OCI-LY3 (cell line): ENCODE measurements around the gene PTPRM.

Source experiments
- H2AFZ ChIP-seq: fragments of 200-600, 300-600 bp; shearing (Covaris generic); 2 replicates; pipeline ENCODE4 v1.6.0; 2014; ENCODE audit warnings: antibody characterized with exemption, low read depth, low read length
- H3K27ac ChIP-seq: fragments of 200-600, 300-600 bp; sonication (generic); 2 replicates; pipeline ENCODE4 v1.5.1; 2014; ENCODE audit warnings: mild to moderate bottlenecking, low read length, moderate library complexity, mixed read lengths
- H3K27me3 ChIP-seq: fragments of 200-600, 300-600 bp; sonication (generic); 2 replicates; pipeline ENCODE4 v1.6.1; 2014; ENCODE audit warnings: low read depth, low read length, mixed read lengths
- H3K36me3 ChIP-seq: fragments of 200-600, 300-600 bp; sonication (generic); replicated peaks from 2 replicates; pipeline ENCODE3; 2014; ENCODE audit warnings: low read depth, low read length, mixed read lengths
- H3K4me1 ChIP-seq: fragments of 300-600, 200-600 bp; sonication (generic); 2 replicates; pipeline ENCODE4 v1.6.1; 2014; ENCODE audit warnings: low read length, mixed read lengths
- H3K4me2 ChIP-seq: fragments of 200-600, 300-600 bp; sonication (generic); 2 replicates; pipeline ENCODE4 v1.6.1; 2014; ENCODE audit warnings: low read length, mixed read lengths
- H3K4me3 ChIP-seq: fragments of 300-600, 200-600 bp; sonication (generic); 2 replicates; pipeline ENCODE4 v1.5.1; 2014; ENCODE audit warnings: antibody characterized with exemption, mild to moderate bottlenecking, low read length, moderate library complexity
- H3K79me2 ChIP-seq: fragments of 300-600, 200-600 bp; shearing (Covaris generic); 2 replicates; pipeline ENCODE4 v1.6.1; 2014; ENCODE audit warnings: mild to moderate bottlenecking, low read length, mixed read lengths
- H3K9ac ChIP-seq: fragments of 300-600, 200-600 bp; shearing (Covaris generic); 2 replicates; pipeline ENCODE4 v1.6.0; 2014; ENCODE audit warnings: mild to moderate bottlenecking, low read length, moderate library complexity
- H3K9me3 ChIP-seq: fragments of 200-600, 300-600 bp; shearing (Covaris generic); 2 replicates; pipeline ENCODE4 v1.6.1; 2014; ENCODE audit warnings: low read length, mixed read lengths; ENCODE audit not compliant: insufficient read depth
- H4K20me1 ChIP-seq: fragments of 200-600, 300-600 bp; sonication (generic); 2 replicates; pipeline ENCODE4 v1.6.1; 2016; ENCODE audit warnings: low read length, mixed read lengths; ENCODE audit not compliant: insufficient read depth
- EZH2phosphoT487 ChIP-seq: fragments of 200-600 bp; shearing (Covaris generic); IDR thresholded peaks from 2 replicates; pipeline ENCODE4 v1.6.1; 2018; ENCODE audit warnings: antibody characterized with exemption, mixed run types, low read depth
- TF ChIP-seq, protein P1 (sequence below): fragments of 200-600, 300-600 bp; sonication (generic); IDR thresholded peaks from 2 replicates; pipeline ENCODE4 v1.5.1; 2014; ENCODE audit warnings: antibody characterized with exemption, low read length, low read depth

PTPRM gene

DNA sequence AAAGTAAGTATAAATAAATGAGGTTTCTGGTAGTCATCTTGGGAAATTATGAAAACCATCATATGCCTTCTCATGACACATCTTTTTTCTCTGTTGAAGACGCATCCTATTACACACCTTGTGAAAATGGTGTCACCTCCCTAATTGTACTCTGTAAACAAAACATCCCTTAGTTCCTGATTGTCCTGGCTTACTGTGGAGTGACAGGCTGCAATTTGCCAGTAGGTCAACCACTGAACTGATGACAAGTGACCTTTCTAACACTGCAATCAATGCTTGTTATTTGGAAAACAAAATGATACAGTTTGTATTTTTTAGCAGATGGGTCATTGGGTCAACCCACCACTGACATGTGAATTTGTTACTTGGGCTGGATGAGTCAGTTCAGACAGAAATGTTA, 219.5 kb downstream of the PTPRM start:
- Histone ChIP-seq H3K9ac (no peak overlapping the region), H3K36me3 (no peaks in the 10 kb centered on the region), H3K9me3 (no peaks in the 10 kb centered on the region), H3K27me3 (no peaks in the 10 kb centered on the region), H3K27ac (no peak overlapping the region), H3K4me2 (no peak overlapping the region), H2AFZ (no peak overlapping the region), H4K20me1 (no peaks in the 10 kb centered on the region), H3K79me2 (no peaks in the 10 kb centered on the region), H3K4me3 (no peak overlapping the region), H3K4me1 (no peaks in the 10 kb centered on the region)
- no peak for TF ChIP-seq EZH2phosphoT487
- TF ChIP-seq, protein P1, sequence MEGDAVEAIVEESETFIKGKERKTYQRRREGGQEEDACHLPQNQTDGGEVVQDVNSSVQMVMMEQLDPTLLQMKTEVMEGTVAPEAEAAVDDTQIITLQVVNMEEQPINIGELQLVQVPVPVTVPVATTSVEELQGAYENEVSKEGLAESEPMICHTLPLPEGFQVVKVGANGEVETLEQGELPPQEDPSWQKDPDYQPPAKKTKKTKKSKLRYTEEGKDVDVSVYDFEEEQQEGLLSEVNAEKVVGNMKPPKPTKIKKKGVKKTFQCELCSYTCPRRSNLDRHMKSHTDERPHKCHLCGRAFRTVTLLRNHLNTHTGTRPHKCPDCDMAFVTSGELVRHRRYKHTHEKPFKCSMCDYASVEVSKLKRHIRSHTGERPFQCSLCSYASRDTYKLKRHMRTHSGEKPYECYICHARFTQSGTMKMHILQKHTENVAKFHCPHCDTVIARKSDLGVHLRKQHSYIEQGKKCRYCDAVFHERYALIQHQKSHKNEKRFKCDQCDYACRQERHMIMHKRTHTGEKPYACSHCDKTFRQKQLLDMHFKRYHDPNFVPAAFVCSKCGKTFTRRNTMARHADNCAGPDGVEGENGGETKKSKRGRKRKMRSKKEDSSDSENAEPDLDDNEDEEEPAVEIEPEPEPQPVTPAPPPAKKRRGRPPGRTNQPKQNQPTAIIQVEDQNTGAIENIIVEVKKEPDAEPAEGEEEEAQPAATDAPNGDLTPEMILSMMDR = no peak

DNA sequence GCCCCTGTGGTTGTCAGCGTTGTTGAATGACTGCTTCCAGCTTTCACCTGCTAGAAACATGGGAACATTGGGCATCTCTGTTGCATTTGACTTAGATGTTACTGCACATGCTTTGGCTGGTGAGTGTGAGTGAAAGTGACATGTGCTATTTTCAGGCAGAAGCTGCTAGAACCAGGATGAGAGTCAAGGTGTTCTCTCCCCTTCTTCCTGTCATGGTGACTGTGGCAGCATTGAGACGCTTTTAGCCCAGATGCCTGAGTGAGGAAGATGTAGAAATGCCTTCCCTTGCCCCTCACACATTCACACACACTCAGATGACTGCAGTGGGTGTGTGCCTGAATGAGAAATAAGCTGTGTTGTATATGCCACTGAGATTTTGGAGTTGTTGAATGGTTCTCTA, 220.2 kb downstream of the PTPRM start:
- H3K4me2 ChIP-seq = no peak overlapping the region
- H3K36me3 ChIP-seq = no peaks in the 10 kb centered on the region
- H3K27ac ChIP-seq = no peak overlapping the region
- TF ChIP-seq EZH2phosphoT487 = no peak
- TF ChIP-seq, protein P1 = no peak
- no peak overlapping the region for H3K9ac ChIP-seq
- no peaks in the 10 kb centered on the region for H3K9me3 ChIP-seq
- no peaks in the 10 kb centered on the region for H4K20me1 ChIP-seq
- no peak overlapping the region for H2AFZ ChIP-seq
- H3K4me3 ChIP-seq = no peak overlapping the region
- no peaks in the 10 kb centered on the region for H3K79me2 ChIP-seq
- no peaks in the 10 kb centered on the region for H3K4me1 ChIP-seq
- H3K27me3 ChIP-seq = no peaks in the 10 kb centered on the region

DNA sequence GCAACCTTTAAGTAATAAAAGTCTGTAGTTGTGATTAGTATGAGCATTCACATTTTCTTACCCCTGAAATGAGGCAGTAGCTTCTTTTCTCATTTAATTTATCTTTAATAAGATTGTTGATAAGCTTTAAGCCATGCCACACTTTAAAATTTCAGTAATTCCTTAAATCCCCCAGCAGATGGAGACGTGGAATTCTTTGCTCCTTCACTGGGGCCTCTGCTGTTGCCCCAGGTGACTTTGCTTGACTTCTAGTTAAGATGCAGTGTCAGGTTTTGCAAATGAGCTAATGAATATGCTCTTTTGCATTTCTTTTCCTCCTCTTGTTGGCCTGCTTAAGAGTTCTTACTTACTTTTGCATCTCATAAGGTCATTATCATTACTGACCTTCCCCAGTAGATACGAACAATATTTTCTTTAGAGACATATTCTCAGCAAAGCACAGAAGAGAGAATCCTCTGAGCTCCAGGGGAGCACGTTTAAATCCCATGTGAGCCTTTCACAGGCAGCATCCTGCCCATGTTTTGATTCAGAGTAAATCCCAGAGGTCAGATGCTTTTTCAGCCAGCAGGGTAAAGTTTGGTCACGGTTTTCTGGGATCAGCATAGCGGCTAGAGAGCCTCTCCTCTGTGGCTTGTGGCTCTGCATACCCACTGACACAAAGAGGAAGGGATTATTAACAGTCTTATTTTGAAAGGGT, 222.9 kb downstream of the PTPRM start:
- H3K9ac ChIP-seq = no peak overlapping the region
- no peaks in the 10 kb centered on the region for H3K27me3 ChIP-seq
- H4K20me1 ChIP-seq = no peaks in the 10 kb centered on the region
- H3K9me3 ChIP-seq = no peaks in the 10 kb centered on the region
- H2AFZ ChIP-seq = no peak overlapping the region
- H3K4me1 ChIP-seq = no peaks in the 10 kb centered on the region
- no peak overlapping the region for H3K27ac ChIP-seq
- no peak overlapping the region for H3K4me3 ChIP-seq
- H3K36me3 ChIP-seq = no peaks in the 10 kb centered on the region
- no peak overlapping the region for H3K4me2 ChIP-seq
- TF ChIP-seq, protein P1 = no peak; the same call in 1 of the 2 replicates
- TF ChIP-seq EZH2phosphoT487 = no peak
- H3K79me2 ChIP-seq = no peaks in the 10 kb centered on the region

DNA sequence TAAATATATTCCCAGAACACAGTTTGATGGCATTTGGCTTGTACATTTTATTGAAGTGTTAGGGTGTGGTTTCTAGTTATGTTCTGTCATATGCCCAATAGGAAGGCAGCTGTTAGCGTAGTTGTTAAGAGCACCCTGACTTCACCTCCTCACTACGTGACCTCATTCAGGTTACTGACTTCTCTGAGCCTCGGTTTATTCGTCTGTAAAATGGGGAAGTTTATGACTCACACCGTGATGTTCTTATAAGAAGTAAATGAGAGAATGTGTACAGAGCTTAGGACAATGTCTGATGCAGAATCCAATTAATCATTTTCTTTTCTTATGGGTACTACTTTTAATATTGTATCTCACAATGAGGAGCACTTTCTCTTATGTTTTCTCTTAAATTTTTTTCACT, 226.0 kb downstream of the PTPRM start:
- Histone ChIP-seq H3K36me3 (no peaks in the 10 kb centered on the region), H3K27ac (no peak overlapping the region), H3K27me3 (no peaks in the 10 kb centered on the region), H3K4me1 (no peaks in the 10 kb centered on the region), H2AFZ (no peak overlapping the region), H3K9me3 (no peaks in the 10 kb centered on the region), H3K4me2 (no peak overlapping the region), H4K20me1 (no peaks in the 10 kb centered on the region), H3K4me3 (no peak overlapping the region), H3K79me2 (no peaks in the 10 kb centered on the region), H3K9ac (no peak overlapping the region)
- TF ChIP-seq, protein P1 = no peak
- TF ChIP-seq EZH2phosphoT487 = no peak
